ENCODE measurements around the gene LAMC3. TPM values are rescaled to one million over a fixed set of nuclear protein-coding genes. Genes with fewer than 3 reads are reported as not detected.

LAMC3 gene
- total RNA-seq, 1 experiment from 2014 or later = 0.28 TPM

- intact Hi-C loops (cut with micrococcal nuclease; ENCODE audit: unreplicated experiment) = no loop called here
- ChIA-PET CTCF (no interaction called here), POLR2A (ENCODE audit: low non-redundant PET) (no interaction called here)
- Histone ChIP-seq H3K27me3 (replicated peaks; ENCODE audit: insufficient read depth, low read depth, low read length, poor library complexity) (no peaks in the 10 kb centered on the region), H3K36me3 (ENCODE audit: insufficient read depth, low read length, poor library complexity, severe bottlenecking) (no peaks in the 10 kb centered on the region), H3K4me1 (ENCODE audit: insufficient read depth, low read length, poor library complexity, severe bottlenecking) (no peaks in the 10 kb centered on the region), H3K4me3 (ENCODE audit: low read depth, low read length, poor library complexity, severe bottlenecking) (no peak overlapping the region), H3K27ac (ENCODE audit: low read depth, low read length, poor library complexity, severe bottlenecking) (no peak overlapping the region), H3K9me3 (ENCODE audit: low read depth, low read length, poor library complexity, severe bottlenecking) (no peaks in the 10 kb centered on the region)
- no peak for DNase-seq (ENCODE audit: low spot score)
- no peak for TF ChIP-seq EZH2 (IDR thresholded peaks at IDR 0.05; ENCODE audit: borderline replicate concordance, low read depth, low read length, poor library complexity, severe bottlenecking)
- TF ChIP-seq CTCF (conservative IDR thresholded peaks at IDR 0.05; ENCODE audit: low read depth, low read length) = no peak
- BruUV-seq (replicated peaks) = no TSS peak
Observed at GRCh38 chr9:131107760-131108159, 98.8 kb downstream of the LAMC3 start.

- intact Hi-C loops (cut with micrococcal nuclease; ENCODE audit: unreplicated experiment) = no loop called here
- Histone ChIP-seq H3K4me1 (ENCODE audit: insufficient read depth, low read length, poor library complexity, severe bottlenecking) (no peaks in the 10 kb centered on the region), H3K27ac (ENCODE audit: low read depth, low read length, poor library complexity, severe bottlenecking) (no peak overlapping the region), H3K4me3 (ENCODE audit: low read depth, low read length, poor library complexity, severe bottlenecking) (no peak overlapping the region), H3K27me3 (replicated peaks; ENCODE audit: insufficient read depth, low read depth, low read length, poor library complexity) (no peaks in the 10 kb centered on the region), H3K36me3 (ENCODE audit: insufficient read depth, low read length, poor library complexity, severe bottlenecking) (no peaks in the 10 kb centered on the region), H3K9me3 (ENCODE audit: low read depth, low read length, poor library complexity, severe bottlenecking) (no peaks in the 10 kb centered on the region)
- no TSS peak for BruUV-seq (replicated peaks)
- no peak for TF ChIP-seq CTCF (conservative IDR thresholded peaks at IDR 0.05; ENCODE audit: low read depth, low read length)
- TF ChIP-seq EZH2 (IDR thresholded peaks at IDR 0.05; ENCODE audit: borderline replicate concordance, low read depth, low read length, poor library complexity, severe bottlenecking) = no peak
- ChIA-PET POLR2A (ENCODE audit: low non-redundant PET) (no interaction called here), CTCF (interaction anchor here (0.7 kb wide), 1 partner anchor 208 kb away, joined by 3 read pairs; no protein-coding TSS in a partner anchor)
- no peak for DNase-seq (ENCODE audit: low spot score)
Observed at GRCh38 chr9:131111186-131111853, 102.3 kb downstream of the LAMC3 start.

- intact Hi-C loops (cut with micrococcal nuclease; ENCODE audit: unreplicated experiment) = no loop called here
- H3K27ac ChIP-seq (ENCODE audit: low read depth, low read length, poor library complexity, severe bottlenecking) = no peak overlapping the region
- H3K4me3 ChIP-seq (ENCODE audit: low read depth, low read length, poor library complexity, severe bottlenecking) = no peak overlapping the region
- no peak for DNase-seq (ENCODE audit: low spot score)
- ChIA-PET POLR2A (ENCODE audit: low non-redundant PET) (no interaction called here), CTCF (no interaction called here)
- H3K36me3 ChIP-seq (ENCODE audit: insufficient read depth, low read length, poor library complexity, severe bottlenecking) = no peaks in the 10 kb centered on the region
- H3K4me1 ChIP-seq (ENCODE audit: insufficient read depth, low read length, poor library complexity, severe bottlenecking) = no peaks in the 10 kb centered on the region
- no peaks in the 10 kb centered on the region for H3K9me3 ChIP-seq (ENCODE audit: low read depth, low read length, poor library complexity, severe bottlenecking)
- H3K27me3 ChIP-seq (replicated peaks; ENCODE audit: insufficient read depth, low read depth, low read length, poor library complexity) = no peaks in the 10 kb centered on the region
- BruUV-seq (replicated peaks) = no TSS peak
- no peak for TF ChIP-seq CTCF (conservative IDR thresholded peaks at IDR 0.05; ENCODE audit: low read depth, low read length)
- no peak for TF ChIP-seq EZH2 (IDR thresholded peaks at IDR 0.05; ENCODE audit: borderline replicate concordance, low read depth, low read length, poor library complexity, severe bottlenecking)
Observed at GRCh38 chr9:131111854-131112311, 102.9 kb downstream of the LAMC3 start.

Measured in A673 (cell line).